GM18508 (cell line): ENCODE results near the gene SMIM36.
"Not testable (repeated sequence)": the region's sequence is repeated elsewhere in the genome, so short reads cannot be mapped to it uniquely, and the experiment has no call there.

ENCODE experiments used
- ATAC-seq: cut with Tn5 transposase; IDR thresholded peaks from one replicate; pipeline ENCODE4 v1.9.1; 2021; ENCODE audit warnings: moderate number of reproducible peaks; ENCODE audit not compliant: insufficient read depth, unreplicated experiment

Gene SMIM36

DNA sequence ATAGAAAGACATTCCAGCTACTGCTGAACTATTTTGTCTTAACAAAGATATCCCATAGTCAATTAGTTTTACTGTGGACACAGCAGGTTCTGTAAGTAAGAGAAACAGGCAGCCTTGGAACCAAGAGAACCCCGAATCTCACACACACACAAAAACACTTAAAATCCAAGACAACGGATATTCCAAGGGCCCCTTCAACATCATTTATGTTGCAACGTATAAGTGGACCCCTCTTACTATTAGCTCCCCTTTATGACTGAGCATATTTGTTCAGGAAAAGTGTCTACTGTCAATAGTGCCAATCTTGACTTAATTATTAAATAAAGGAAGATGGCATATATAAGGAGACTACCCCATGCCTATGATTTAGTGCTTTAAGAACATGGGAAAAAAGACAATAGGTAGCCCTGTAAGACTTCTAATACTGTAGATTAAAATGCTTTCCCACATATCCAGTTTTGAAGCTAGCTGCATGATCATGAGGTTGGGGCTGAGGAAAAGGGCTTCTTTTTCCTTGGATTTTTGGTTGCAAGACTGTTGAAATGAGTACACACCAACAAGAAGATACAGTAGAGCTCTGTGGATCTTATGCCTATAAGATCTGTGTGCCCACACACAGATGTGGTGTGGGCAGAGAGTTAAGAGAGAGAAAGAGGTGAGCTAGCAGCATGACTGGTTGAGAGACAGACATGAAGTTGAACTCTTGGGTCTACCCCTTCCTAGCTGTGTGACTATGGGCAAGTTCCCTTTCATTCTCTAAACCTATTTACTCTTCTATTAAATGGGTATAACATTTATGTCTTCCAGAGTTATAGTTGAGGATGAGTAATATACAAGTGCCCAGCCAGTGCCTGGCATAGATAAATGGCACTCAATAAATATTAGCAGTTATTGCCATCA is 92.6 kb downstream of the SMIM36 start:
- no peak for ATAC-seq

DNA sequence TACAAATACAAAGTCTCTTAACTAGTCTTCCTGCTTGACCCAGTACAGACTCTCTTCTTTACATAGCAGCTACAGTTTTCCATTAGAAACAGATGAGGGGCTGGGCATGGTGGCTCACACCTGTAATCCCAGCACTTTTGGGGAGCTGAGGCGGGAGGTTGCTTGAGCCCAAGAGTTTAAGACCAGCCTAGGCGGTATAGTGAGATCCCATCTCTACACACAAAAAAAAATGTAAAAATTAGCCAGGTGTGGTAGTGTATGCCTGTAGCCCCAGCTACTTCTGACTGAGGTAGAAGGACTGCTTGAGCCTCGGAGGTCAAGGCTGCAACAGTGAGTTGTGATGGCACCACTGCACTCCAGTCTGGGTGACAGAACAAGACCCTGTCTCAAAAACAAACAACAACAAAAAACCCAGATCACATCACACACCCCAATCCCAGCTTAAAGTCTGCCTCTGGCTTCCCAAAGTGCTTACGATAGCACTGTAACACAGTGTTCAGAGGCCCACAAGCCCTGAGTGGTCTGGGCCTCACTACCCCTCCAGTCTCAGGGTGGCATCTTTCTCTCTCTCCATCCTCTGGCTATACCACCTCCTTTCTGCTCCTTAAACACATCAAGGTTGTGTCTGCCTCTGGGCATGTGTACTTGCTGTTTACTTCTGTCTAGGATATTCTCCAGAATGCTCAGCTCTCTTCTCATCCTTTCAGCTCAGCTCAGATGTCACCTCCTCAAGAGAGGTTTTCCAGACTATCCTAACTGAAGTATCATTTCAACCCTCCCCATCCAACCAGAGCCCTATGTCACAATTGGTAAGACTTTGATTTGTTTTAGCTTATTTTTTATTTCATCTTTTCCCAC is 93.6 kb downstream of the SMIM36 start:
- no peak for ATAC-seq

DNA sequence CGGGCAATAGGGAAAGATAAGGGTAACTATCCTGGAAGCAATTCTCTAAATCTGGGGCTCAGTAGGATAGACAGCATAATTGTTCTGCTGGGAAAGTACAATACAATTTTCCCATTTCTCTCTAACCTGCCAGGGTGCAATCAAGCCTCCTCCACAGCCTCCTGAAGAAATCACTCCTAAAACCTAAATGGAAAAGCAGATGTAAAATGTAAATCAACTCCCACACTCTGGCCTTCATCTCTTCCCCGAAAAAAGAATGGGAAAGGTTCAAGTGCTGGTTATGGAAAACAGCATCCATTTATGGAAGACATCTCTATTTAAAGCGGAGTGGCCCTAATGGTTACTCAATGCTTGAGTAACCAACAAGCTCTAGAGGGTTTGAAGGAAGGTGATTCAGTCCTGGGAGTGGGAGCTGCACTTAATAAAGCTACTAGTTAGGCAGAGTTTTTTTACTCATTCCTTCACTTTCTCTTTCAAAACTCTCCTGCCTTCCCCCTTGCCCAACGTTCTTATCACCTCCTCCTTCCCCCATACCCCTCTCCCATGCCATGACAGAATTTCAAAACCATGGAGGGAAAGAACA is 94.7 kb downstream of the SMIM36 start:
- no peak for ATAC-seq

DNA sequence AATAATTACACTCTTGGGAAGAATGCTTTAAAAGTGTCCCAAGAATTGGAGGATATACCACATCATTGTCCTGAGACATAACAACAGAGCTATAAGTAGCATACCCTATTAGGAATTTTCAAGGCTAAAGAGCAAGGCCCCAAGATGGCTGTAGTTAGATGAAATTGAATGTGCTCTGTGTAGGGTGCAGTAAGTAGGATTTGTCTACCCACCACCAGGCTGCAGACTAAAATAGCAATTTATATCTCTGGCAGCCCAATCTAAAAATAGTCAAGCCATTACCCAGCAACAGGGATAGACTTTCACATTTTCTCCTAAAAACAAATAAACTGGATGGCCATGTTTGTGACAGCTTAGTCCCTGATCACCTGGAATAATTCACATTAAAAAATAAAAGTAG is 95.3 kb downstream of the SMIM36 start:
- ATAC-seq: no peak

DNA sequence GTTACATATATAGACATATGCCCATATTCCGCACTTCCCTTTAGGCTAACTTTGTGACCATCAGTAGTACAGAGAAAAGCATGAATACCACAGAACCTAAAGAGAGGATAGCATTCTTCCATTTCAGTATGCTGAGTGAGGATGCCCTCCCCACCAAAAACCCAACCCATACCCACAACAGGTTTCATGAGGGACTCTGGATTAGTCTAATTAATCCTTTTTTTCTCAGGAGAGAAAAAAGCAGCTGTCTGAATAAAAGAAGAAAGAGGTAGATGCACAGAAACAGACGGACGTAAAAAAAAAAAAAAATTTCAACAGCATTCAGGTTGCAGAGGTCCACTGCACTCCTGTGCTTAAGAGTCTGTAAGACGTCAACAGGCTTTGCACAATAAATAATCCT is 96.3 kb downstream of the SMIM36 start:
- no peak for ATAC-seq

DNA sequence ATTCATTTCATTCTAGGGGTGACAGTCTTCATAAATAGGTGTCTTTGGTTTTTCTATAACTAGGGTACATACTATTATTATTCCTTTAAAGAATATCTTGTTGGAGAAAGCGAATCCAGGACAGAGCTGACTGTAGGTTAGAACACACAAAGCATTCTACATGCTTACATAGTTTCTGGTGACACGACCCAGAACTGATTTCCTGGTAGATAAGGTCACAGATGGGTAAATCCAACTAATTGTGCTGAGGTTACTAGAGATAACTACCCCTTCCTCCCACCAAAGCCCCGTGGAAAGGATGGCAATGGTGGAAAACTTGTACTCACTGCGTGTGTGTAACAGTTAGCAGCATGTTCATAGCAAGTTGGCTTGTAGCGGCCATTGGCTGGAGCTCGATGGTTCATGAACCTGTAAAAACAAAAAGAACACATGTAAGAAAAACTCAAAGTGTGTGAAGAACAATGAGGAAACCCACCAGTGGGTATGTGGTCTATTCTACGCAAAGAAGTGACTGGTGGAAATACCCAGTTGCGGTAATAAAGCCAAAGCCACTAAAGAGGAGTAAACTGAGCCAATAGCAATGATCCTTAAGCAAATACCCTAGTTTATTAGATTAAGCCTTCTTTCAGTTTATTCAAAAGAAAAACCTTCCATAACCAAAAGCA is 97.3 kb downstream of the SMIM36 start:
- no peak for ATAC-seq

DNA sequence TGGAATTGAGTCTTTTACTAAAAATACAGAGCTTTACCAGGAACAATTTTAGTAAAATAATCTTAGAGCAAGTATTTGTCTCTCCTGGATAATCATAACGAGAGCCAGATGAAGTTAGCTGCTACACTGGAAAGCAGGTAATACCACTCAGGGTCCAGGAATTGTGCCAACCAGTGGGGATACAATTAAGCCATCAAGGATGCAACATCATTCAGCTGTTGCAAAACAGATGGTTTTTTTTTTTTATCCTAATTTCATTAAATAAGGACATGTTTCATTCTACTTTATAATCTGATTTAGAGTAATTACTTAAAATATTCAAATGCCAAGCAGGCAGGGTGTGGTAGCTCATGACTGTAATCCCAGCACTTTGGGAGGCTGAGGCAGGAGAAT is 99.8 kb downstream of the SMIM36 start:
- ATAC-seq: no peak

DNA sequence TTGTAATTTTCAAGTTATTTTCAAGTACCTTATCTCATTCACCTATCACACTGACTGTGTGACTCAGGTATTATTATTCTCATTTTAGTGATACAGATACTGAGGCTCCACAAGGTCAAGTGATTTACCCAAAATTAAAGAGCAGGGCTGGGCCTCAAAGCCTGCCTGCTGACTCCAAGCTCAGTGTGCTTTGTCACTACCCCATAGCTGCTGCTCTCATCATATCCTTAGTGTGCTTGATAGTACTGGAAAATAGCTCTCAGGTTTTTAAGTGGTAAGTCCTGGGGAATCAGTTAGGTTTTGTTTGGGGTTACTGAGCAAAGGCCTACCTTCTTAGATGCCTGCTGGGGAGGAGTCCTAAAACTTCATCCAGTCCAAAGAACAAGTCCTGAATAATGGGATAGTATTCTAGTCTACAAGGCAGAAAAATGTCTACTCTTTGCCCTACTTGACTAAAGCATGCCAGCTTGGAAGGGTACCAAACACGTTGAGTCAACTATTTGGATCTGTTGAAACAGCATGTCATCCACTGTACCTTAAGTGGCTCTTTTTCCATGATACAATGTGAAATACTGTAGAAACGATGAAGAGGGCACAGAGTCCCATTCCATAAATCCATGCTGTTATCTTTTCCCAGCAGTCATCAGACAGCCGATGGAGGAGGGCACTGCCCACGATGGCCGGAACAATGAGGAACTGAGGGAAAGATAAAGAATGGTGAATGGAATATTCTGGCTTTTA is 100.4 kb downstream of the SMIM36 start:
- no peak for ATAC-seq

DNA sequence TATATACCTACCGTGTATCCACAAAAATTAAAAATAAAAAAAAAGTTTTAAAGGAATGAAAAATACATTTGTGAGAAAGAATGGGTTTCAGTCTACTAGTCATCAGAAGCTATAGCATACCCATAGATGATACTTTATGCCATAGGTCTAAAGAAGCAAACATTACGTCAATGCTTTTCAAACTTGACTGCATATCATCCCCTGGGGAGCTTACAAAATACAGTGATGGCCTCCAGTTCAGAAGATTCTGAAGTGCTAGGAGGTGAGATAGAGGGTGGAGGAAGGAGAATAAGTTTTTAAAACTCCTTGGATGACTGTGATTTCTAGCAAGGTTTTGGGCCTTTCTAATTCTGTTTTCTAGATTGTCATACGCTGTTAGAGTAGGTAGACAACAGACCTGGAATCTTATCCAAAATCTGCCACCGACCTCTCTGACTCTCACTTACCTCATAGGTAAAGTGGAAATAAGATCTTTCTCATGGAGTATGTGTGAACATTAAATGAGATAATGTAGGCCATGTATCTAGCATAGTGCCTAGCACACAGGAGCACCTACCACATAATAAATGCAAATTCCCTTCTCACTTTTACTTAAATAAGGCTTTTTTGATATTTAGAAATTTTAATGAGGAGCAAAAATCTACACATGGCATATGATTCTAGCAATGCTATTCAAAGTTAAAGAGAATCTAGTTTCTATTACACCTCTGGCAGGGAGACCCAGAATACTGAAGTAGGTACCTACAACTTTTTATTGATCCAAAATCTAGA is 102.0 kb downstream of the SMIM36 start:
- ATAC-seq: no peak

DNA sequence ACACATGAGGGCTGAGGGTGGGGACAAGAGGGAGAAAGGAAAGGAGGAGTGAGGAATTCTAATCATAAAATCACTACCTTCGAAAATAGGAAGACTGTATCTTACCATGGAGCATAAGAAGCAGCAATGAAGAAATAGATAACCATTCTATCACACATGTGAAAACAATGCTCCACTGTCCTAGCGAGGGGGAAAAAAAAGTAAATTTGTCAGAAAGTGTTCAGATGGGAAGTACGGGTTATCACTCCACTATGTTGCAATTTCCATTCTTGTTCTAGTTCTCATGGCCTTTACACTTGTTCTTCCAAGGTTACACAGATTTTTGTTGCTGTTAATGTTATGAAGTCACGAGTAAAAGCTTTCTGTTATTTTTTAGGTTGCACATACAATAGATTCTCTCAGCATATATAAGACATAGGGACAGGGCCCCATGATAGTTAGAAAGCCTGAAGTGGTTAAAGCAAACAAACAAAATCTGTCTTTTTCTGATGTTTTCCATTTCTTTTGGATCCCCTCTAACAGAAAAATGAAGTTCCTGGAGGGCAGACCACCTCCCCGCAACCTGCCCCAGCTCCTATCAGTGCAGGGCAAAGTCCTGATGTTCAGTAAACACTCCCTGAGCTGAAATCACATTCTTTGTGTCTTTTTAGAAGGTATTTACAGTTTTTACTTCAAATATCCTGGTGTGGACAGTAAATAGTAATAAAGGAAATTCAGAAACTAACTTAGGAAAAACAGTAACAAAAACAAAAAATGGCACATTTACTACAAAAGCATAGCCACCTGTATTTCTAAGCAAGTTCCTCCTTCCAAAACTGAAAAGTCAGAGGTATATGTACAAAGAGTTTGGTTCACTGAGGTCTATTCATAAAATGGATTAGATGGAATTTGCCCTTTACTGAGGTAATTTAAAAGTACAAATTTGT is 103.3 kb downstream of the SMIM36 start:
- ATAC-seq: no peak

DNA sequence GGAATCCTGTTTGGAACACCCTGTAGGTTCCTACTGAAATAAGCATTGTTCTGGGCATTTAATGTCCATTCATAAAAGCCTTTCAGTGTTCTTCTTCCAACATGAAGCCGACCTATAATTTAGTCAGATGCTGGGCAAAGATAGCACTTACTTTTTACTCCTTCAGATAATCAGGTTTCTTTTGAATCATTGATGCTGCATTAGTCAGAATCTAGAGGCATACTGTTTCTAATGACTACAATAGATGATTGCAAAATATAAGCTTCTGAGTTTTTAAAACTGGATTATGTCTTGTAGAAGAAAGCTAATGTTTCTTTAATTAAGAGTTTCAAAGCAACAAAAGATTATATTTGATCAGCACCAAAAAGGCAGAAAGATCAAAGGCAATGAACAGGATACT is 105.7 kb downstream of the SMIM36 start:
- ATAC-seq: no peak

DNA sequence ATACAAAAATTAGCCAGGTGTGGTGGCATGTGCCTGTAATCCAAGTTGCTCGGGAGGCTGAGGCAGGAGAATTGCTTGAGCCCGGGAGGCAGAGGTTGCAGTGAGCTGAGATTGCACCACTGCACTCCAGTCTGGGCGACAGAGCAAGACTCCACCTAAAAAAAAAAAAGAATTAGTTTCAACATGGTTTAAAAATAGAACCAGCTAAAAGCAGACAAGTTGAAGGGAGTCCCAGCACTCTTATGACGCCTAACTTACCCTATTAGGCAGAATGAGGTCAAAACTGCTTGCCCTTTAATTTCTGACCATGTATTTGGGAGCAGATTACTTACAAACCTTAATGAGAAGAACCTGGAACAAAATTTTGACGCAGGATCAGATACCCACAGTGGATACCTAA is 107.1 kb downstream of the SMIM36 start:
- not testable (repeated sequence) for ATAC-seq

DNA sequence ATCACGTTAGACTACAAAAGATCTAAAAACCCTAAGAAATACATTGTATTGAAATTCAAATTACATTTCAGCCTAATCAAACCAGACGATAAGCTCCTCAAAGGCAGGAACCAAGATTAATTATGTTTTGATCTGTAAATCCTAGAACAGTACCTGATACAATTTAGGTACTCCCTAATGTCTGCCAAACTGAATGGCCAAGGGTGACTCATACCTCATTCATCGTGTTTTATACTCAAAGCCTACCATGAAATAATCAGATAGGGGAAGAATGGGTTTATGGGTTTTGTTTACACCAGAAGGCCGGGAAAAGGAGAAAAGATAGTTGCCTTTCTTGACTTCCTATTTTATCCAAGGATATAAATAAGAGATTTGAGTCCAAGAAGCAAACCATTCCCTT is 108.9 kb downstream of the SMIM36 start:
- ATAC-seq: no peak
